Measurements from ENCODE around the gene ANGPTL4.

ANGPTL4 gene

GRCh38 chr19:8357007-8357521 is 6.9 kb upstream of the ANGPTL4 start:
- Histone ChIP-seq H4K12ac (ENCODE audit: low read depth, low read length) (no peak overlapping the region), H3K79me2 (ENCODE audit: control insufficient read depth, insufficient read depth, low read length, poor library complexity) (no peaks in the 10 kb centered on the region), H3K79me1 (ENCODE audit: low read length) (peaks cover 2% of the 10 kb centered on the region), H3K4me3 (ENCODE audit: low read depth, low read length) (no peak overlapping the region), H2BK120ac (ENCODE audit: insufficient read depth, low read length, poor library complexity) (no peak overlapping the region), H2AK5ac (ENCODE audit: low read length) (no peak overlapping the region), H2AFZ (ENCODE audit: insufficient read depth, low read length, poor library complexity) (no peak overlapping the region), H4K91ac (ENCODE audit: low read depth, low read length) (no peak overlapping the region), H3K14ac (ENCODE audit: low read length) (no peak overlapping the region), H2BK5ac (ENCODE audit: low read depth, low read length, poor library complexity) (no peak overlapping the region), H3K4me1 (ENCODE audit: control insufficient read depth in 1 of 2, insufficient read depth in 2 of 2, low read length in 2 of 2) (peaks cover under 1 to 4% of the 10 kb centered on the region in 2 experiments), H4K8ac (ENCODE audit: low read depth, low read length) (no peak overlapping the region), H3K4me2 (ENCODE audit: low read length) (no peak overlapping the region), H3K27ac (ENCODE audit: low read depth, low read length) (no peak overlapping the region), H3K9me3 (ENCODE audit: insufficient read depth, low read depth, low read length) (peaks cover 1% of the 10 kb centered on the region), H2BK12ac (ENCODE audit: low read length) (no peak overlapping the region), H3K9ac (ENCODE audit: low read length) (no peak overlapping the region), H3K18ac (ENCODE audit: low read length) (no peak overlapping the region), H3K23ac (ENCODE audit: low read length) (no peak overlapping the region), H3K27me3 (ENCODE audit: insufficient read depth, low read length) (no peaks in the 10 kb centered on the region), H3K36me3 (ENCODE audit: control insufficient read depth in 1 of 2, insufficient read depth in 2 of 2, low read length in 2 of 2) (no peaks in the 10 kb centered on the region), H3K4ac (ENCODE audit: low read depth, low read length) (no peak overlapping the region)
- peak in 1 of 2 donors; percentile 58 for DNase-seq
- WGBS (ENCODE audit: extremely low coverage, insufficient coverage, insufficient read length), result no CpG with 5 or more reads among the region's 4 CpGs

GRCh38 chr19:8358948-8359347 is 5.0 kb upstream of the ANGPTL4 start:
- Histone ChIP-seq H3K36me3 (ENCODE audit: control insufficient read depth in 1 of 2, insufficient read depth in 2 of 2, low read length in 2 of 2) (no peaks in the 10 kb centered on the region), H3K9ac (ENCODE audit: low read length) (no peak overlapping the region), H2AK5ac (ENCODE audit: low read length) (no peak overlapping the region), H2AFZ (ENCODE audit: insufficient read depth, low read length, poor library complexity) (no peak overlapping the region), H4K12ac (ENCODE audit: low read depth, low read length) (no peak overlapping the region), H3K14ac (ENCODE audit: low read length) (no peak overlapping the region), H4K91ac (ENCODE audit: low read depth, low read length) (no peak overlapping the region), H3K79me1 (ENCODE audit: low read length) (peaks cover 4% of the 10 kb centered on the region), H3K4me1 (ENCODE audit: control insufficient read depth in 1 of 2, insufficient read depth in 2 of 2, low read length in 2 of 2) (peaks cover 5 to 7% of the 10 kb centered on the region in 2 experiments), H3K4ac (ENCODE audit: low read depth, low read length) (no peak overlapping the region), H3K18ac (ENCODE audit: low read length) (no peak overlapping the region), H3K9me3 (ENCODE audit: insufficient read depth, low read depth, low read length) (peaks cover 1% of the 10 kb centered on the region), H2BK12ac (ENCODE audit: low read length) (no peak overlapping the region), H3K4me3 (ENCODE audit: low read depth, low read length) (no peak overlapping the region), H3K4me2 (ENCODE audit: low read length) (no peak overlapping the region), H3K27me3 (ENCODE audit: insufficient read depth, low read length) (peaks cover 2% of the 10 kb centered on the region), H3K79me2 (ENCODE audit: control insufficient read depth, insufficient read depth, low read length, poor library complexity) (no peaks in the 10 kb centered on the region), H2BK120ac (ENCODE audit: insufficient read depth, low read length, poor library complexity) (no peak overlapping the region), H4K8ac (ENCODE audit: low read depth, low read length) (no peak overlapping the region), H2BK5ac (ENCODE audit: low read depth, low read length, poor library complexity) (no peak overlapping the region), H3K27ac (ENCODE audit: low read depth, low read length) (no peak overlapping the region), H3K23ac (ENCODE audit: low read length) (no peak overlapping the region)
- WGBS (ENCODE audit: extremely low coverage, insufficient coverage, insufficient read length), result no CpG with 5 or more reads among the region's 6 CpGs
- peak in 1 of 2 donors; percentile 25 for DNase-seq

- no peak overlapping the region for H2AK5ac ChIP-seq (ENCODE audit: low read length)
- peaks cover 6% of the 10 kb centered on the region for H3K27me3 ChIP-seq (ENCODE audit: insufficient read depth, low read length)
- H3K14ac ChIP-seq (ENCODE audit: low read length), result no peak overlapping the region
- no peak for DNase-seq
- H3K18ac ChIP-seq (ENCODE audit: low read length), result no peak overlapping the region
- H3K79me1 ChIP-seq (ENCODE audit: low read length), result peaks cover 6% of the 10 kb centered on the region
- H4K12ac ChIP-seq (ENCODE audit: low read depth, low read length), result no peak overlapping the region
- H3K36me3 ChIP-seq (ENCODE audit: control insufficient read depth in 1 of 2, insufficient read depth in 2 of 2, low read length in 2 of 2), result no peaks in the 10 kb centered on the region
- no peak overlapping the region for H4K91ac ChIP-seq (ENCODE audit: low read depth, low read length)
- no peak overlapping the region for H3K4me2 ChIP-seq (ENCODE audit: low read length)
- no peak overlapping the region for H3K4me3 ChIP-seq (ENCODE audit: low read depth, low read length)
- peaks cover 6% of the 10 kb centered on the region for H3K9me3 ChIP-seq (ENCODE audit: insufficient read depth, low read depth, low read length)
- no CpG with 5 or more reads among the region's 8 CpGs for WGBS (ENCODE audit: extremely low coverage, insufficient coverage, insufficient read length)
- no peak overlapping the region for H3K9ac ChIP-seq (ENCODE audit: low read length)
- H3K4me1 ChIP-seq (ENCODE audit: control insufficient read depth in 1 of 2, insufficient read depth in 2 of 2, low read length in 2 of 2), result peaks cover 5 to 10% of the 10 kb centered on the region in 2 experiments
- no peaks in the 10 kb centered on the region for H3K79me2 ChIP-seq (ENCODE audit: control insufficient read depth, insufficient read depth, low read length, poor library complexity)
- no peak overlapping the region for H3K27ac ChIP-seq (ENCODE audit: low read depth, low read length)
- no peak overlapping the region for H3K4ac ChIP-seq (ENCODE audit: low read depth, low read length)
- no peak overlapping the region for H4K8ac ChIP-seq (ENCODE audit: low read depth, low read length)
- no peak overlapping the region for H2BK5ac ChIP-seq (ENCODE audit: low read depth, low read length, poor library complexity)
- no peak overlapping the region for H2BK120ac ChIP-seq (ENCODE audit: insufficient read depth, low read length, poor library complexity)
- H2BK12ac ChIP-seq (ENCODE audit: low read length), result no peak overlapping the region
- no peak overlapping the region for H3K23ac ChIP-seq (ENCODE audit: low read length)
- H2AFZ ChIP-seq (ENCODE audit: insufficient read depth, low read length, poor library complexity), result no peak overlapping the region
Observed at GRCh38 chr19:8360196-8360595, 3.8 kb upstream of the ANGPTL4 start.

GRCh38 chr19:8361921-8362793 is 1.8 kb upstream of the ANGPTL4 start:
- no peak overlapping the region for H3K4ac ChIP-seq (ENCODE audit: low read depth, low read length)
- H2BK5ac ChIP-seq (ENCODE audit: low read depth, low read length, poor library complexity), result no peak overlapping the region
- peak overlapping the region; percentile 4 for H2BK12ac ChIP-seq (ENCODE audit: low read length)
- no peak overlapping the region for H2AK5ac ChIP-seq (ENCODE audit: low read length)
- H3K27ac ChIP-seq (ENCODE audit: low read depth, low read length), result no peak overlapping the region
- WGBS (ENCODE audit: extremely low coverage, insufficient coverage, insufficient read length), result no CpG with 5 or more reads among the region's 12 CpGs
- H3K23ac ChIP-seq (ENCODE audit: low read length), result no peak overlapping the region
- peaks cover 9 to 13% of the 10 kb centered on the region in 2 experiments for H3K4me1 ChIP-seq (ENCODE audit: control insufficient read depth in 1 of 2, insufficient read depth in 2 of 2, low read length in 2 of 2)
- no peak overlapping the region for H4K8ac ChIP-seq (ENCODE audit: low read depth, low read length)
- H3K9me3 ChIP-seq (ENCODE audit: insufficient read depth, low read depth, low read length), result peaks cover 13% of the 10 kb centered on the region
- H2AFZ ChIP-seq (ENCODE audit: insufficient read depth, low read length, poor library complexity), result no peak overlapping the region
- peaks cover 6% of the 10 kb centered on the region for H3K27me3 ChIP-seq (ENCODE audit: insufficient read depth, low read length)
- DNase-seq, result peak; percentile 94 to 95
- H3K79me2 ChIP-seq (ENCODE audit: control insufficient read depth, insufficient read depth, low read length, poor library complexity), result peaks cover 3% of the 10 kb centered on the region
- no peaks in the 10 kb centered on the region for H3K36me3 ChIP-seq (ENCODE audit: control insufficient read depth in 1 of 2, insufficient read depth in 2 of 2, low read length in 2 of 2)
- H4K91ac ChIP-seq (ENCODE audit: low read depth, low read length), result no peak overlapping the region
- no peak overlapping the region for H3K18ac ChIP-seq (ENCODE audit: low read length)
- H3K9ac ChIP-seq (ENCODE audit: low read length), result no peak overlapping the region
- no peak overlapping the region for H2BK120ac ChIP-seq (ENCODE audit: insufficient read depth, low read length, poor library complexity)
- no peak overlapping the region for H4K12ac ChIP-seq (ENCODE audit: low read depth, low read length)
- H3K14ac ChIP-seq (ENCODE audit: low read length), result no peak overlapping the region
- peaks cover 9% of the 10 kb centered on the region for H3K79me1 ChIP-seq (ENCODE audit: low read length)
- no peak overlapping the region for H3K4me2 ChIP-seq (ENCODE audit: low read length)
- no peak overlapping the region for H3K4me3 ChIP-seq (ENCODE audit: low read depth, low read length)

Measured in trophoblast cell (in vitro differentiated cells and primary cell).